GM12875 (cell line): ENCODE data around the gene PFKFB1.
"Not testable (repeated sequence)": the region's sequence is repeated elsewhere in the genome, so short reads cannot be mapped to it uniquely, and the experiment has no call there.

Experiments
- H3K4me3 ChIP-seq: one replicate; pipeline ENCODE4 v1.5.1; 2011; ENCODE audit warnings: low read depth, low read length, control low read depth
- TF ChIP-seq, protein P1 (sequence below): IDR thresholded peaks from 2 replicates; pipeline ENCODE4 v1.5.1; 2011; ENCODE audit warnings: low read depth, mild to moderate bottlenecking, control low read depth, inconsistent platforms, low read length, moderate library complexity, borderline replicate concordance; ENCODE audit not compliant: insufficient read depth

The PFKFB1 gene

GRCh38 chrX:54992911-54993622 is 921 bp downstream of the PFKFB1 start:
- TF ChIP-seq, protein P1, sequence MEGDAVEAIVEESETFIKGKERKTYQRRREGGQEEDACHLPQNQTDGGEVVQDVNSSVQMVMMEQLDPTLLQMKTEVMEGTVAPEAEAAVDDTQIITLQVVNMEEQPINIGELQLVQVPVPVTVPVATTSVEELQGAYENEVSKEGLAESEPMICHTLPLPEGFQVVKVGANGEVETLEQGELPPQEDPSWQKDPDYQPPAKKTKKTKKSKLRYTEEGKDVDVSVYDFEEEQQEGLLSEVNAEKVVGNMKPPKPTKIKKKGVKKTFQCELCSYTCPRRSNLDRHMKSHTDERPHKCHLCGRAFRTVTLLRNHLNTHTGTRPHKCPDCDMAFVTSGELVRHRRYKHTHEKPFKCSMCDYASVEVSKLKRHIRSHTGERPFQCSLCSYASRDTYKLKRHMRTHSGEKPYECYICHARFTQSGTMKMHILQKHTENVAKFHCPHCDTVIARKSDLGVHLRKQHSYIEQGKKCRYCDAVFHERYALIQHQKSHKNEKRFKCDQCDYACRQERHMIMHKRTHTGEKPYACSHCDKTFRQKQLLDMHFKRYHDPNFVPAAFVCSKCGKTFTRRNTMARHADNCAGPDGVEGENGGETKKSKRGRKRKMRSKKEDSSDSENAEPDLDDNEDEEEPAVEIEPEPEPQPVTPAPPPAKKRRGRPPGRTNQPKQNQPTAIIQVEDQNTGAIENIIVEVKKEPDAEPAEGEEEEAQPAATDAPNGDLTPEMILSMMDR: no peak
- H3K4me3 ChIP-seq: no peak overlapping the region

GRCh38 chrX:54991706-54992105 is 2.3 kb downstream of the PFKFB1 start:
- TF ChIP-seq, protein P1: no peak

DNA sequence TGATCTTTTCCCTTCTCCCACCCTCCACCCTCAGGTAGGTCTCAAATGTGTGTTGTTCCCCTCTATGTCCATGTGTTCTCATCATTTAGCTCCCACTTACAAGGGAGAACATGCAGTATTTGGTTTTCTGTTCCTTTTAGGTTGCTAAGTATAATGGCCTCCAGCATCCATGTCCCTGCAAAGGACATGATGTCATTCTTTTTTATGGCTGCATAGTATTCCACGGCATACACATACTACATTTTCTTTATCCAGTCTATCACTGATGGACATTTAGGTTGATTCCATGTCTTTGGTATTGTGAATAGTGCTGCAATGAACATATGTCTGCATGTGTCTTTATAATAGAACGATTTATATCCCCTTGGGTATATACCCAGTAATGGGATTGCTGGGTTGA is 10.7 kb downstream of the PFKFB1 start:
- H3K4me3 ChIP-seq: not testable (repeated sequence)

More at GRCh38 chrX:54991706-54992105, 2.3 kb downstream of the PFKFB1 start:
- H3K4me3 ChIP-seq: no peak overlapping the region

DNA sequence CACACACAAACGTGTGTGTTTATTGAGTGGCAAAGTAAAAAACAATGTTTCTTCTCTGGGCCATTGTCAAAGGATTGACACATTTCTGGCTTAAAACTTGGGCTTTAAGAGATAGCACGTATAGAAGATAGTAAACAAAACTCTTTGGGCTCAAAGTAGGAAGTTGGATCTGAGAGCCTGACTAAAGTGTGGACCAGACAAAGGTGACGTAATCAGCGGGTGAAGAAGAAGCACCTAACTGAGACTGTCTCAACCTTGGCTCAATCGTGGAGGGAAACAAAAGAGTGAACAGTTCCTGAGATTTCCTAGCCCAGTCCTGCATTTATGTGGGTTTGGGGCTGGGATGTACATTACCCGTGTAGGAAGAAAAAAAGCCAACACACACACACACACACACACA is 13.7 kb downstream of the PFKFB1 start:
- TF ChIP-seq, protein P1: no peak
- H3K4me3 ChIP-seq: no peak overlapping the region

DNA sequence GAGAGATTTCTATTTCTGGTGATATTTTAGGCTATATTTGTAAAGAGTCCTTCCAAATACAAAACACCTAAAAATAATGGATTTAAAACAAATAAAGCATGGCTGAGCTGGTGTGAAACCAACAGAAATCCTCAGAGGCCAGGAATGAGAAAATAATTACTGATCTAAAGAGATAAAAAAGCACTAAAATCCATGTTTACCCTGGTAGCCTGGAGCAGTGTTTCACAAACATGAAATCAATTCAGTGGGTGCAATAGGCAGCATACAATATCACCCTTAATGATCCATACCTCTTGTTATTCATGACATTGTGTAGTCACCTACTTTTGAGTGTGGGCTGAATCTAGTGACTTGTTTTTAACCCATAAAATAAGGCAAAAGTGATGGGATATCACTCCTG is 14.6 kb downstream of the PFKFB1 start:
- TF ChIP-seq, protein P1: no peak
- H3K4me3 ChIP-seq: no peak overlapping the region

DNA sequence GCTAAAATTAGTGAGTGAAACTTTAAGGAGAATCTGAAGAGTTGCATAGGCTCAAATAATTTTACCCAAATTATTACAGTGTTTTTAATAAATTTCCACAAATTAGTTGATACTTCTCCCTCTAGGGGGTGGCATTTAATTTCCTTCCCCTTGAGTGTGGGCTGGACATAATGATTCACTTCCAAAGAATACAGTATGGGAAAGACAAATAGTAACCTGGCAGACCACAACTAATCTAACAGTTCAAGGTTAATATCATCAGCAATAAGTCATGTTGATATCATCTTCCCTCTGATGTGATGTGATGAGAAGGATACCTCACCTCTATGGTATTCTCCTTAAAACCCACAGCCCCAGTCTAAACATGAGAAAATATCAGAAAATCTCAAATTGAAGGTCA is 15.5 kb downstream of the PFKFB1 start:
- TF ChIP-seq, protein P1: no peak

DNA sequence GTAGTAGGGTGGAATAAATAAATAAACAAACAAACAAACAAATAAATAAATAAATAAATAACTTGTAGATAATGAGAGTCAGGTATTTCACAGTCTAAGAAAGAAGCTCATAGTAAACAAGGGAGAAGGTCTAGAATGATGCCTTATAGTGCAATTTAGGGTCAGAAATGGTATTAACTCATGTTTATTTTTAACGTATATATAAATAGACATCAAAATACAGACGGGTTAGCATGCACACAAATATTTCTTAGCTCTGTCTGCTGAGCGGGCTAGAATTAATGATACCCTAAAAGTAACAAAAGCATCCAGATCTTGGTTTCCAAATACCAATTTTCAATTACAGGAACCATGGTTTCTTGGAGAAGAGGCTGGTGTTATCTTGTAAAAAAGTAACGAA is 16.6 kb downstream of the PFKFB1 start:
- no peak overlapping the region for H3K4me3 ChIP-seq
- TF ChIP-seq, protein P1: no peak

More for the DNA sequence above, 15.5 kb downstream of the PFKFB1 start:
- no peak overlapping the region for H3K4me3 ChIP-seq
